CD1c-positive myeloid dendritic cell (primary cell): ENCODE results near the gene PCDHGA6.
"Not testable (repeated sequence)": the region's sequence is repeated elsewhere in the genome, so short reads cannot be mapped to it uniquely, and the experiment has no call there.

Experiments used
- DNase-seq: peaks from one replicate; pipeline ENCODE4 v3.0.0-alpha.2; 2016; ENCODE audit errors: extremely low spot score

PCDHGA6 gene

DNA sequence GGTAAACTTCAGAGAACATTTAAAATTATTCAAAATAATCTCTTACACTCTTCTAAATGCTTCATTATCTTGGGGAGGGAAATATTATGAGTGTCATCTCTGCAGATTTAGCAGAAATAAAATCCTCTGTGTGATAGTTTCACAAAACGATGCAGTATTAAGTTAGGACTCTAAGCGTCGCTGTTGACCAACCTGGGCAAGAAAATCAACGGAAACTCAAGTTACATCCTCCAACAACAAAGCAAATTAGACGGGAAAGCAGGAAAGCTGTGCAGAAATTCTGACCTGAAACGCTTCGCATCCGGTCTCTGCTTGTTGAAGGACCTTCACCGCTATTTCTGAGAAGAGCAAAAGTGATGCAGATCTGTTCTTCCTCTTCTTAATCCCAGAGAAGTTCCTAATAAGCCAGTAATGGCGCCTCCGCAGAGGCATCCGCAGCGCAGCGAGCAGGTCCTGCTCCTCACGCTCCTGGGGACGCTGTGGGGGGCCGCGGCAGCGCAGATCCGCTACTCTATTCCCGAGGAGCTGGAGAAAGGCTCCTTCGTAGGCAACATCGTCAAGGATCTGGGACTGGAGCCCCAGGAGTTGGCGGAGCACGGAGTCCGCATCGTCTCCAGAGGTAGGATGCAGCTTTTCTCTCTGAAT lies at the start of gene PCDHGA6:
PCDHGA6 (plus strand) TSS at position 219 of the 645 bp plus-strand sequence; CDS start at position 412, 193 bp downstream.
- DNase-seq: no peak

DNA sequence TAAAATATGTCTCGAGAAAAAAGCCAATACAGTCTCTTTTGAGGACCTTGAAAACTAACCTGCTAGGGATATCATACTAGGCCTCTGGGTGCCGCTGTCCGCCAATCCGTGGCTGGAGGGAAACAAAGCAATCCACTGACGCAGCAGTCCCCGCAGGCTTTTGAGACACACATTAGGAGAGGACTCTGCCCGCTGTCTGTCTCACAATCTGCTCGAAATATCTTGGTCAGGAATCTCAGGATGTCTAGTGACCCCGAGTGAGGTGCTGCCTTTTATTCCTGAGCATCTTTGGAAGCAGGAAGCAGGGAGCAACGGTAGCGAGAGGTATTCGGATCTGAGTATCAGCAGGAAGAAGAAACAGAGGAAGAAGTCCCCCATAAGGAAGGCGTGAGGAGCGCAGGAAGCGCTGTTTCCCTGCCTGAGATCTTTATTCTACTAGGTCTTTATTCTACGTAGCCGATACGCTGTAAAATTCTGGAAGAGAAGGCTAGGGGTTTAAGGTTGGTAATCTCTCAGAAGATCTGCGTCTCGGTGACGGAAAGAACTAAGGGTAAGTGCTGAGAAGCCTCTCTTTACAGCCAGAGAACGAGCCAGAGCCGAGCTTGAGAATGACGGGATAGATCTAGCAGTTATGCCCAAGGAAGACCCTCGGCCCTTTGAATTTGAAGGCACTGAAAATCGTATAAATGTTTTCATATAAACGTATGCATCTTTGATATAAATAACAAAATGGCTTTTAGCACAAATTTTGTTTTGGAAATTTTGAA lies 47.4 kb upstream of the PCDHGA6 start:
- DNase-seq: peak; percentile 59

DNA sequence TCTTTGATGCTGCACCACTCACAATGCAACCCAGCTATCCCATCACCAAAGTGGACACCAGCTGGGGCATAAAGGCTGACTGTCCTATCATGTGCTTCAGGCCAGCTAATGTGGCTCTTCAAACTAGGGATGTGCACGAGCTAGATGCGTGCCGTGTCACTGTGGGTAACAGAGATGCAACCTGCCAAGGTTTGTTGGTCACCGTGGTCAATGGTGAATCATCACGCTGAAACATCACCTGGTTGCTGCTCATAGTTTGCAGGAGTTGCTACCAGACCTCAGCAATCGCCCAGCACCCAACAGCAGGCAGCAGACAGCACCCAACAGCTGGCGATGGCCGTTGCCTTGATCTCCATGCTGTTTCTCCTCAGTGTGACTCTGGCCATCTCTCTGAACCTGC lies 45.5 kb upstream of the PCDHGA6 start:
- no peak for DNase-seq

DNA sequence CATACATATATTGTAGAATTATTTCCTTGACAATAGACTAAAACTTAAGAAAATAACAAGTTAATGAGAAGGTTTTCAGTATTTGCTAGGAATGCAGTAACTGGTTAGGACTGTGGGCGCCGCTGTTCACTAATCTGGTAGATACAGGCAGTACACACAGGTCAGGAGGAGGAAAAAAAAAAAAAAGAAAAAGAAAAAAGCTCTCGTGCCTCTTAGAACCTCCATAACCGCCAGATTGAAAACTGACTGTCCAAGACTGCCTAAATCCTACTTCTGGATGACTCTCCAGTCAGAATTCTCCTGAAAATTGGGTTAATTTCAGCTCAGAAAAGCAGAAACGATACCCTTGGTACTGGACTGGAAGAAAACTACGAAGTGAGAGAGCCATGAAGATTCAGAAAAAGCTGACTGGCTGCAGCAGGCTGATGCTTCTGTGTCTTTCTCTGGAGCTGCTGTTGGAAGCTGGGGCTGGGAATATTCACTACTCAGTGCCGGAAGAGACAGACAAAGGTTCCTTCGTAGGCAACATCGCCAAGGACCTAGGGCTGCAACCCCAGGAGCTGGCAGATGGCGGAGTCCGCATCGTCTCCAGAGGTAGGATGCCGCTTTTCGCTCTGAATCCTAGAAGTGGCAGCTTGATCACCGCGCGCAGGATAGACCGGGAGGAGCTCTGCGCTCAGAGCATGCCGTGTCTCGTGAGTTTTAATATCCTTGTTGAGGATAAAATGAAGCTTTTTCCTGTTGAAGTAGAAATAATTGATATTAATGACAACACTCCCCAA lies 43.2 kb upstream of the PCDHGA6 start, which contains the start of gene PCDHGA1:
PCDHGA1 (plus strand) TSS at position 216 of the 782 bp plus-strand sequence.
- DNase-seq: no peak

DNA sequence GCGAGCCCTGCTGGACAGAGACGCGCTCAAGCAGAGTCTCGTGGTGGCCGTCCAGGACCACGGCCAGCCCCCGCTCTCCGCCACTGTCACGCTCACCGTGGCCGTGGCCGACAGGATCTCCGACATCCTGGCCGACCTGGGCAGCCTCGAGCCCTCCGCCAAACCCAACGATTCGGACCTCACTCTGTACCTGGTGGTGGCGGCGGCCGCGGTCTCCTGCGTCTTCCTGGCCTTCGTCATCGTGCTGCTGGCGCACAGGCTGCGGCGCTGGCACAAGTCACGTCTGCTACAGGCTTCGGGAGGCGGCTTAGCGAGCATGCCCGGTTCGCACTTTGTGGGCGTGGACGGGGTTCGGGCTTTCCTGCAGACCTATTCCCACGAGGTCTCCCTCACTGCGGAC lies 41.1 kb upstream of the PCDHGA6 start:
- DNase-seq: not testable (repeated sequence)

DNA sequence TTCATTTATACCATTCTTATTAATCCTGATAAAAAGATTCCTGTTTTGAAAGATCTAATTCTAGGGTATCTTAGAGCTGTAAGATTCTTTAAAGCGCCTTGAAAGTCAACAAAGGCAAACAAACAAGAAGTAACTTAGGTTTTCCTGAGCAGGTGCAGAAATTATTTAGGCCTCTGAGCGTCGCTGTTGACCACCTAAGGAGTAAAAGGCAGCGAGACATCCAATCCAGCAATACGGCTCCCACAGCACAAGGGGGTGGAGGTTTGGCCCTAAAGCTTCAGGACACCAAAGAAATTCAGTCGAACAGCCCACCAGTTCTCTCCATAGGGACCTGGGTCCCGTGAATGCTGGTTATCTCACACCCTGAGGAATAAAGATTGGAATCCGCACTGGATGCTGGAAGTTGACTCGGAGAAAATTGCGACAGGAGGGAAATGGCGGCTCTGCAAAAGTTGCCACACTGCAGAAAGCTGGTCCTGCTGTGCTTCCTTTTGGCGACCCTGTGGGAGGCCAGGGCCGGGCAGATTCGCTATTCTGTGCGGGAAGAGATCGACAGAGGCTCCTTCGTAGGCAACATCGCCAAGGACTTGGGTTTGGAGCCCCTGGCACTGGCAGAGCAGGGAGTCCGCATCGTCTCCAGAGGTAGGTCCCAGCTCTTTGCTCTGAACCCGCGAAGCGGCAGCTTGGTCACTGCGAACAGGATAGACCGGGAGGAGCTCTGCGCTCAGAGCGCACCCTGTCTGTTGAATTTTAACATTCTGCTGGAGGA lies 35.0 kb upstream of the PCDHGA6 start, which contains the start of gene PCDHGA2:
PCDHGA2 (plus strand) TSS at position 223 of the 769 bp plus-strand sequence.
- DNase-seq: peak; percentile 26

DNA sequence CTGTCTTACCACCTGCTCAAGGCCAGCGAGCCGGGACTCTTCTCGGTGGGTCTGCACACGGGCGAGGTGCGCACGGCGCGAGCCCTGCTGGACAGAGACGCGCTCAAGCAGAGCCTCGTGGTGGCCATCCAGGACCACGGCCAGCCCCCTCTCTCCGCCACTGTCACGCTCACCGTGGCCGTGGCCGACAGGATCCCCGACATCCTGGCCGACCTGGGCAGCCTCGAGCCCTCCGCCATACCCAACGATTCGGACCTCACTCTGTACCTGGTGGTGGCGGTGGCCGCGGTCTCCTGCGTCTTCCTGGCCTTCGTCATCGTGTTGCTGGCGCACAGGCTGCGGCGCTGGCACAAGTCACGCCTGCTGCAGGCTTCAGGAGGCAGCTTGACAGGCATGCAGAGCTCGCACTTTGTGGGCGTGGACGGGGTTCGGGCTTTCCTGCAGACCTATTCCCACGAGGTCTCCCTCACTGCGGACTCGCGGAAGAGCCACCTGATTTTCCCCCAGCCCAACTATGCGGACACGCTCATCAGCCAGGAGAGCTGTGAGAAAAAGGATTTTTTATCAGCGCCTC lies 32.8 kb upstream of the PCDHGA6 start:
- DNase-seq: not testable (repeated sequence)

DNA sequence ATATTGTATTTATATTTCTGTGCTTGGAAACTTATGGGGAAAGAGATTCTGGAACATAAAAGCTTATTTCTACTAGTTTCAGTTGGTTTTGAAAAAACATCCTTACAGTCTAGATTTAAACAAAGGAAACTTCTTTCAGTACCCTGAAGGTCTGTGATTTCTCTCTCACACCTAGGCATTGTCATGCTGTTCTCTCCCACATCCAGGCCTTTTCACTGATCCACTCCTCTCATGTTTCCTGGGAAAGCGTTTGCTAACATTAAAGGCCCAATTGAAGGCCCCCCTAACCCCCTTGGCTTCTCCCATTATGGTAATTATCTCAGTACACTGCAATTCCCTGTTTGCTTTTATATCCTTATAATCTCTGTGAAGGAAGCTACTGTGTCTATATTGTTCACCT lies 30.9 kb upstream of the PCDHGA6 start:
- DNase-seq: no peak

DNA sequence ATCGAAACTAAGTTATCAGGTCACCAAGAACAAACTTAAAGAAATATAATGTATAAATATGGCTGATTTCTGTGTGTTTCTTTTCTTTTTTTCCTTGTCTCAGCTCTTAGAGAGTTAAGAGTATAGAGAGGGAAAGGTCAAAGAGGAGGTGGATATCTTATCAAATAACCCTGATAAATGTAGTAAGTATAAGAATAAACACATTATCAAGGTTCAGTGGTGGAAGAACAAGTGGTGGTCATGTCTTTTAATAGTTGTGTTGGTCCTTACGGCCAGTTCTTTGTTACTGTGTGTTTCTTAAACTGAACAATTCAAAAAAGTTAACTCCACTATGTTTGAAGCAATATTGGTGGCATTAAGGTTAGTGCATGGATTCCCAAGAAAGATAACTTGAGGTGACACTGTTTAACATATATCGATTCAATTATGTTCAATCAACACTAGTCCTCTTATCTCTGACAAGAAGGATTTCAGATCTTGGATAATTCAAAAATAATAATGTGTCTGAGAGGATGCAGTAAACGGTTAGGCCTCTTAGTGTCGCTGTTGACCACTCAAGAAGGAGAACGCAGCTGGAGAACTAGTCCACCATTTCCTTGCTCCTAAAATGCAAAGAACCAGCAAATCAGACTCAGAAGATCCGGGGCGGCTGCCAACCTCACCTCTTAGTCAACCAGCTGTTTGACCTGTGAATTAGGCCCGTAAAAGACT lies 30.3 kb upstream of the PCDHGA6 start, which contains the start of gene PCDHGA3:
PCDHGA3 (plus strand) TSS at position 588 of the 711 bp plus-strand sequence. CDS start 205 bp downstream, outside the sequence.
- peak; percentile 22 for DNase-seq

DNA sequence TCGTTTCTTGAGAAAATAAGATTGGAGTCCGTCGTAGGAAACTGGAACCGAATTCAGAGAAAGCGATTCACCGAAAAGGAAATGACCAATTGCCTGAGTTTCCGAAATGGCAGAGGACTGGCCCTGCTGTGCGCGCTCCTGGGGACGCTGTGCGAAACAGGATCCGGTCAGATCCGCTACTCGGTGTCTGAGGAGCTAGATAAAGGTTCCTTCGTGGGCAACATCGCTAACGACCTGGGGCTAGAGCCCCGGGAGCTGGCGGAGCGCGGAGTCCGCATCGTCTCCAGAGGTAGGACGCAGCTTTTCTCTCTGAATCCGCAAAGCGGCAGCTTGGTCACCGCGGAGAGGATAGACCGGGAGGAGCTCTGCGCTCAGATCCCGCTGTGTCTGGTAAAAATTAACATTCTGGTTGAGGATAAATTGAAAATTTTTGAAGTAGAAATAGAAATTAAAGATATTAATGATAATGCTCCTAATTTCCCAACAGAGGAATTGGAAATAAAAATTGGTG lies 29.7 kb upstream of the PCDHGA6 start:
- no peak for DNase-seq

DNA sequence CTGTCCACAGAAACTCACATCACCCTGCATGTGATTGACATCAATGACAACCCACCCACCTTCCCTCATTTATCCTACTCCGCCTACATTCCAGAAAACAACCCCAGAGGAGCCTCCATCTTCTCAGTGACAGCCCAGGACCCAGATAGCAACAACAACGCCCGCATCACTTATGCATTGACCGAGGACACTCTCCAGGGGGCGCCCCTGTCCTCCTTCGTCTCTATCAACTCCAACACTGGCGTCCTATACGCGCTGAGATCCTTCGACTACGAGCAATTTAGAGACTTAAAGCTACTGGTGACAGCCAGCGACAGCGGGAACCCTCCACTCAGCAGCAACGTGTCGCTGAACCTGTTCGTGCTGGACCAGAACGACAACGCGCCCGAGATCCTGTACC lies 28.4 kb upstream of the PCDHGA6 start:
- no peak for DNase-seq

DNA sequence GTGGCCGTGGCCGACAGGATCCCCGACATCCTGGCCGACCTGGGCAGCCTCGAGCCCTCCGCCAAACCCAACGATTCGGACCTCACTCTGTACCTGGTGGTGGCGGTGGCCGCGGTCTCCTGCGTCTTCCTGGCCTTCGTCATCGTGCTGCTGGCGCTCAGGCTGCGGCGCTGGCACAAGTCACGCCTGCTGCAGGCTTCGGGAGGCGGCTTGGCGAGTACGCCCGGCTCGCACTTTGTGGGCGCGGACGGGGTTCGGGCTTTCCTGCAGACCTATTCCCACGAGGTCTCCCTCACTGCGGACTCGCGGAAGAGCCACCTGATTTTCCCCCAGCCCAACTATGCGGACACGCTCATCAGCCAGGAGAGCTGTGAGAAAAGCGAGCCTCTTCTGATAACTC lies 27.7 kb upstream of the PCDHGA6 start:
- not testable (repeated sequence) for DNase-seq

DNA sequence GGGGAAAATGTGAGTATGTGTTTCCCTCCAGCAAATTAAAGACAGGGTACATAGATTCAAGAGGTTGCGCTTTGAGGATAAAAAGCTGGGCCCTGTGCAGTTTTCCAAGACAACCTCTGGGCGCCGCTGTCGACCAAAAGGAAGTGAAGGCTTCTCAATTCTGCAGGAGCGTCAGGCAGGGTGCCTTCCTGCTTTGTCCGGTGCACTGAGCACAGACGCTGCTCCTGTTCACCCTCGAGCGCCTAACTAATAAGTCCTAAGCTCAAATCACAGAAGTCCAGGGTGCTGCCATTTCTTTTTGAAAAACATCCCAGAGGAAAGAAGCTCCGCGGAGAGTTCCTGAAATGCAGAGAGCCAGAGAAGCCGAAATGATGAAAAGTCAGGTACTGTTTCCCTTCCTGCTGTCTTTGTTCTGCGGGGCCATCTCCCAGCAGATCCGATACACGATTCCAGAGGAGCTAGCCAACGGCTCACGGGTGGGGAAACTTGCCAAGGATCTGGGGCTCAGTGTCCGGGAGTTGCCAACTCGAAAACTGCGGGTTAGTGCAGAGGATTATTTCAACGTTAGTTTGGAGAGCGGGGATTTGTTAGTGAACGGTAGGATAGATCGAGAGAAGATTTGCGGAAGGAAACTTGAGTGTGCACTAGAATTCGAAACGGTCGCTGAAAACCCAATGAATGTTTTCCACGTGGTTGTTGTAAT lies 23.6 kb upstream of the PCDHGA6 start, which contains the start of gene PCDHGB1:
PCDHGB1 (plus strand) TSS at position 183 of the 703 bp plus-strand sequence; CDS start at position 345, 162 bp downstream.
- DNase-seq: peak; percentile 47

DNA sequence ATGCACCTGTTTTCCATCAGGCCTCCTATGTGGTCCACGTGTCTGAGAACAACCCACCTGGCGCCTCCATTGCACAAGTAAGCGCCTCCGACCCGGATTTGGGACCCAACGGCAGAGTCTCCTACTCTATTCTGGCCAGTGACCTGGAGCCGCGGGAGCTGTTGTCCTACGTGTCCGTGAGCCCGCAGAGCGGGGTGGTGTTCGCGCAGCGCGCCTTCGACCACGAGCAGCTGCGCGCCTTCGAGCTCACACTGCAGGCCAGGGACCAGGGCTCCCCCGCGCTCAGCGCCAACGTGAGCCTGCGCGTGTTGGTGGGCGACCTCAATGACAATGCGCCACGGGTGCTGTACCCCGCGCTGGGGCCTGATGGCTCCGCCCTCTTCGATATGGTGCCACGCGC lies 22.1 kb upstream of the PCDHGA6 start:
- DNase-seq: no peak

DNA sequence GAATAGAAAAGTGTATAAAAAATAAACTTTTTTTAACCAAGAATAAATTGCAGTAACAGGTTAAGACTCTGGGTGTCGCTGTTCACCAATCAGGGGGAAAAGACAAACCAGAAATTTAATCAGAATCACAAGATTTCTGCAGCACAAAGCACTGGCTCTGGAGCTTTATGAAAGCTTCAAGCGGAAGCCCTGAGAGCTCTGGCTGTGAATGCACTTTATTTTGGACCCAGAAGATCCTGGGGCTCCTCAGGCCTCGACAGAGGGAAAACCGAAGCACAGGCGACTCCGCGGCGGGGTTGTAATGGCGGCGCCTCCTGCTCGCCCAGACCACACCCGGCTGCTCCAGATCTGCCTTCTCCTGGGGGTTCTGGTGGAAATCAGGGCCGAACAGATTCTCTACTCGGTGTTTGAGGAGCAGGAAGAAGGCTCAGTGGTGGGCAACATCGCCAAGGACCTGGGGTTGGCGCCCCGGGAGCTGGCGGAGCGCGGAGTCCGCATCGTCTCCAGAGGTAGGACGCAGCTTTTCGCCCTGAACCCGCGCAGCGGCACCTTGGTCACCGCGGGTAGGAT lies 18.7 kb upstream of the PCDHGA6 start, which contains the start of gene PCDHGA4:
PCDHGA4 (plus strand) TSS at position 122 of the 570 bp plus-strand sequence; CDS start at position 209, 87 bp downstream.
- peak; percentile 19 for DNase-seq

DNA sequence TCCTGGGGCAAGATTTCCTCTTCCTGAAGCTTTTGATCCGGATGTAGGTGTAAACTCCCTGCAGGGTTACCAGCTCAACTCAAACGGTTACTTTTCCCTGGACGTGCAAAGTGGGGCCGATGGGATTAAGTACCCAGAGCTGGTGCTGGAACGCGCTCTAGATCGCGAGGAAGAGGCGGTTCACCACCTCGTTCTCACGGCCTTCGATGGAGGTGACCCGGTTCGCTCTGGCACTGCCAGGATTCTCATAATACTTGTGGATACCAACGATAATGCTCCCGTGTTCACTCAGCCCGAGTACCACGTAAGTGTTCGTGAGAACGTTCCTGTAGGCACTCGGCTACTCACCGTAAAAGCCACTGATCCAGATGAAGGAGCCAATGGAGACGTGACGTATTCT lies 18.1 kb upstream of the PCDHGA6 start:
- DNase-seq: no peak

DNA sequence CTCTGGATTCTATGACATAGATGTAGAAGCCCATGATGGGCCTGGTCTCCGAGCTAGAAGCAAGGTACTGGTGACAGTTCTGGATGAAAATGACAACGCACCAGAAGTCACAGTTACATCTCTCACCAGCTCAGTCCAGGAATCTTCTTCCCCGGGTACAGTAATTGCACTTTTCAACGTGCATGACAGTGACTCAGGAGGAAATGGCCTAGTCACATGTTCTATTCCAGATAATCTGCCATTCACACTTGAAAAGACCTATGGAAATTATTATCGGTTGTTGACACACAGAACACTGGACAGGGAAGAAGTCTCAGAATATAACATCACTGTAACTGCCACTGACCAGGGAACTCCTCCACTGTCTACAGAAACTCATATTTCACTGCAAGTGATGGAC lies 17.6 kb upstream of the PCDHGA6 start:
- DNase-seq: no peak

DNA sequence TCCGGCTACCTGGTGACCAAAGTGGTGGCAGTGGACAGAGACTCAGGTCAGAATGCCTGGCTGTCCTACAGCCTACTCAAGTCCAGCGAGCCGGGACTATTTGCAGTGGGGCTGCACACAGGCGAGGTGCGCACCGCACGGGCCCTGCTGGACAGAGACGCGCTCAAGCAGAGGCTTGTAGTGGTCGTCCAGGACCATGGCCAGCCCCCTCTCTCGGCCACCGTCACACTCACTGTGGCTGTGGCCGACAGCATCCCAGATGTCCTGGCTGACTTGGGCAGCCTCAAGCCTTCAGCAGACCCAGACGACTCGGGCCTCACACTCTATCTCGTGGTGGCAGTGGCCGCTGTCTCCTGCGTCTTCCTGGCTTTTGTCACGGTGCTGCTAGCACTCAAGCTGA lies 16.7 kb upstream of the PCDHGA6 start:
- no peak for DNase-seq
